Glomerular visceral epithelial cell (primary cell): ENCODE measurements around the gene PIK3CB.
"Not testable (repeated sequence)": the region's sequence is repeated elsewhere in the genome, so short reads cannot be mapped to it uniquely, and the experiment has no call there.

Experiments used
- DNase-seq: peaks from one replicate; pipeline ENCODE4 v3.0.0-alpha.2; 2016; ENCODE audit errors: extremely low spot score

The PIK3CB gene

GRCh38 chr3:138609898-138610266 is 224.8 kb downstream of the PIK3CB start:
- DNase-seq: no peak

GRCh38 chr3:138608322-138609135 is 226.2 kb downstream of the PIK3CB start, which contains the start of gene FAIM:
Gene FAIM (plus strand): TSS chr3:138608771. CDS start chr3:138619727, 10,956 bp downstream.
- peak; percentile 58 for DNase-seq

- not testable (repeated sequence) for DNase-seq
Measured at GRCh38 chr3:138604106-138604595, 230.6 kb downstream of the PIK3CB start.
